ENCODE results near the gene ICAM4.
"Not testable (repeated sequence)": the region's sequence is repeated elsewhere in the genome, so short reads cannot be mapped to it uniquely, and the experiment has no call there.

Gene ICAM4

GRCh38 chr19:10335352-10335985, 48.7 kb downstream of the ICAM4 start:
- ATAC-seq (ENCODE audit: low read depth) = no peak
- Histone ChIP-seq H3K9me3 (ENCODE audit: severe bottlenecking) (no peaks in the 10 kb centered on the region), H3K36me3 (ENCODE audit: low read depth) (peaks cover 13% of the 10 kb centered on the region; the same call in 1 of the 2 replicates), H3K4me1 (ENCODE audit: insufficient read depth, poor library complexity, severe bottlenecking) (no peaks in the 10 kb centered on the region), H3K4me3 (ENCODE audit: severe bottlenecking) (no peak overlapping the region), H3K27me3 (ENCODE audit: insufficient read depth, poor library complexity, severe bottlenecking) (no peaks in the 10 kb centered on the region), H3K27ac (ENCODE audit: poor library complexity, severe bottlenecking) (no peak overlapping the region)
- DNase-seq (ENCODE audit: low spot score) = no peak
- no peak for TF ChIP-seq CTCF (IDR thresholded peaks at IDR 0.05; ENCODE audit: poor library complexity, severe bottlenecking)

- not testable (repeated sequence) for ATAC-seq (ENCODE audit: low read depth); DNase-seq (ENCODE audit: low spot score); H3K4me1 ChIP-seq (ENCODE audit: insufficient read depth, poor library complexity, severe bottlenecking)
Observed at GRCh38 chr19:10336725-10337124, 50.0 kb downstream of the ICAM4 start.

More at GRCh38 chr19:10336725-10337124, 50.0 kb downstream of the ICAM4 start:
- H3K36me3 ChIP-seq (ENCODE audit: low read depth); H3K27me3 ChIP-seq (ENCODE audit: insufficient read depth, poor library complexity, severe bottlenecking); H3K27ac ChIP-seq (ENCODE audit: poor library complexity, severe bottlenecking); H3K4me3 ChIP-seq (ENCODE audit: severe bottlenecking); H3K9me3 ChIP-seq (ENCODE audit: severe bottlenecking): not testable (repeated sequence)

Measured in RWPE2 (cell line).